K562 (cell line): ENCODE measurements around the gene TFPT. TPM values are rescaled to one million over a fixed set of nuclear protein-coding genes. Genes with fewer than 3 reads are reported as not detected.

Experiments
- CCAR2 ChIP-seq: fragments of 200-400 bp; formaldehyde crosslinking; IDR thresholded peaks from 2 replicates; pipeline ENCODE4 v1.6.1; 2017; ENCODE audit warnings: mild to moderate bottlenecking, low read depth, low read length
- CUX1 ChIP-seq: fragments of 200-800 bp; sonication (Bioruptor generic); IDR thresholded peaks from 2 replicates; pipeline ENCODE4 v1.6.1; 2016; ENCODE audit warnings: missing genetic modification characterization, missing compliant biosample characterization
- FOXK2 ChIP-seq, 2 experiments: fragments of 450-650 bp; IDR thresholded peaks in 1 of 2; conservative IDR thresholded peaks in 1 of 2; 2 replicates each; pipeline ENCODE4 v1.6.1; 2016; ENCODE audit warnings: low read depth in 2 of 2, mild to moderate bottlenecking in 1 of 2
- HDAC6 ChIP-seq: IDR thresholded peaks from 2 replicates; pipeline ENCODE4 v1.6.1; 2012; ENCODE audit warnings: low read depth, mild to moderate bottlenecking, control low read depth, inconsistent platforms, low read length, moderate library complexity
- PATZ1 ChIP-seq: fragments of 250-450 bp; sonication (Bioruptor Pico); IDR thresholded peaks from 2 replicates; pipeline ENCODE4 v1.5.0; 2020; ENCODE audit warnings: mild to moderate bottlenecking, borderline replicate concordance
- PPARD ChIP-seq: fragments of 250-450 bp; sonication (Bioruptor Pico); IDR thresholded peaks from 2 replicates; pipeline ENCODE4 v1.8.0; 2022; ENCODE audit warnings: inconsistent platforms, mild to moderate bottlenecking, moderate library complexity
- PURB ChIP-seq: sonication (generic); formaldehyde crosslinking; IDR thresholded peaks from 2 replicates; pipeline ENCODE4 v1.9.0; 2021; ENCODE audit warnings: low read depth, mild to moderate bottlenecking, missing genetic modification reagents
- RB1 ChIP-seq: fragments of 450-650 bp; IDR thresholded peaks from 2 replicates; pipeline ENCODE4 v1.6.1; 2017; ENCODE audit warnings: low read depth, mild to moderate bottlenecking
- RCOR1 ChIP-seq, 2 experiments: IDR thresholded peaks; 2 replicates each; pipeline ENCODE4 v1.6.1; 2012; ENCODE audit warnings: low read depth in 2 of 2, low read length in 2 of 2, borderline replicate concordance in 1 of 2, improper control_type of control experiment in 1 of 2
- SMARCC2 ChIP-seq: fragments of 450-650 bp; IDR thresholded peaks from 2 replicates; pipeline ENCODE4 v1.6.1; 2017; ENCODE audit warnings: antibody characterized with exemption, moderate library complexity, mild to moderate bottlenecking, low read depth
- TEAD1 ChIP-seq, 2 experiments: fragments of 450-650 bp in 1 of 2; sonication (generic) in 1 of 2; formaldehyde crosslinking; IDR thresholded peaks; 2 replicates each; pipeline versions ENCODE4 v1.4.0 to v1.8.0; 2020 to 2022; ENCODE audit warnings: mild to moderate bottlenecking in 2 of 2, missing genetic modification reagents in 1 of 2
- polyA plus RNA-seq, 8 experiments: library from polyadenylated mRNA; depleted of rRNA in 4 of 8; stranded (reverse) in 5 of 8; unstranded in 3 of 8; fragments of >200 nt; fragmentation: Nextera tagmentation in 2 of 8; fragmentation: Illumina TruSeq in 1 of 8; extraction: Ambion mirVana in 2 of 8; extraction: Trizol in 1 of 8; gene quantifications; 2 replicates each; pipeline versions ENCODE4 v1.2.1 to v1.2.3, GENCODE V29; 2011 to 2014; ENCODE audit warnings: inconsistent platforms in 1 of 8, missing spikeins in 1 of 8
- total RNA-seq, 7 experiments: library from RNA; depleted of rRNA in 6 of 7; stranded (reverse); fragments of >200 nt in 6 of 7; fragmentation: Illumina TruSeq in 2 of 7; extraction: Trizol in 2 of 7; gene quantifications; 2 replicates each; pipeline versions ENCODE4 v1.2.1 to v1.2.3, GENCODE V29; 2011 to 2021; ENCODE audit warnings: low replicate concordance in 1 of 7
- TF ChIP-seq, protein P1 (sequence below): IDR thresholded peaks from 3 replicates; pipeline ENCODE4 v1.6.1; 2011; ENCODE audit warnings: borderline replicate concordance, mild to moderate bottlenecking; ENCODE audit not compliant: insufficient read length, insufficient read depth
- TF ChIP-seq, protein P2 (sequence below), 2 experiments: fragments of 450-650 bp in 1 of 2; sonication (generic) in 1 of 2; formaldehyde crosslinking; conservative IDR thresholded peaks; 2 replicates each; pipeline versions ENCODE4 v1.4.0 to v1.8.1; 2020 to 2022; ENCODE audit warnings: mild to moderate bottlenecking in 1 of 2, missing genetic modification reagents in 1 of 2

Gene TFPT
- total and polyA plus RNA-seq, 9 of the 15 experiments (the other 6 are each of a cell fraction or from before 2014, with no cell fraction given) = 0.72 to 16.4 (median 9.2) TPM

DNA sequence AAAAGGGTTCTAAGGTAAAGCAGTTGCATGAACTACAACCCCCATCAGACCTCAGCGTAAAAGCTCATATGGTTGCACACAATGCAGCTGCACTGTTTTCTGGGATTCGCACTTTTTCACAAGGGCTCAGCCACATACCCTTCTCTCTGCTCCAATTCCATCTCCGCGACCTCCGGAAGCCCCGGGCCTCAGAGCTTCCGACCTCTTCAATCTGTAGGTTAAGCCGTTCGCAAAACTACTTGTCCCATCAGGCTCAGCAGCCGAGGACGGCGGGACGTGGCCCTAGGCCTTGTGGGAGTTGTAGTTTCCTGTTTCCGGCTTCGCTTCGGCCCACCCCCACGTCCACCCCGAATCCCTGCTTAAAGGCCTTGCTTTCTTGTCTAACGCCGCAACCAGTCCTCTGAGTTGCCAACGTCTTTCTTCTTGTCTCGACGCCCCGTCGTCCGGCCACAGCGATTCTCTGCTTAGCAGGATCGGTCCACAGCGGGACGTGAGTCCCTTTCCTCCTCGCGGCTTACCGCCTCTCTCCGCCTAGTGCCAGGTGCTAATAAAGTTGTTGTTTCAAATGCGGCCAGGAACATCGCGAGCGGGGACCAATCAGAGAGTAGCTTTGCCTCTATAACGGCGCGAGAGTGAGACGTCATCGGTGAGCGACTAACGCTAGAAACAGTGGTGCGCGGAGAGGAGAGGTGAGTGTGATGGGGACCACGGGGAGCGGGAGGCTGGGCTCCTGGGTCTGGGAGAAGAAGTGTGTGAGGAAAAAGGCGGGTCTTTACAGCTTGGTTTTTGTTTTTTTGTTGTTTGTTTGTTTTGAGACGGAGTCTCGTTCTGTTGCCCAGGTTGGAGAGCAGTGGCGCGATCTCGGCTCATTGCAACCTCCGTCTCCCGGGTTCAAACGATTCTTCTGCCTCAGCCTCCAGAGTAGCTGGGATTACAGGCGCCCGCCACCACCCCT lies at the start of gene TFPT, which contains the start of gene PRPF31 (continued):
- TF ChIP-seq RCOR1 (IDR thresholded peaks at IDR 0.05; ENCODE audit: borderline replicate concordance in 1 of 2, low read depth in 2 of 2, low read length in 2 of 2) (peak; percentile 7 to 44; a peak in 1 of 4 replicates), HDAC6 (no peak), CUX1 (no peak), PURB (CRISPR knock-in tag) (no peak), TEAD1 (CRISPR knock-in tag; IDR thresholded peaks at IDR 0.05) (peak; percentile 29 to 34; a peak in 2 of 4 replicates), PATZ1 (no peak), FOXK2 (conservative IDR thresholded peaks at IDR 0.05 in 1 of 2, IDR thresholded peaks at IDR 0.05 in 1 of 2; ENCODE audit: low read depth in 2 of 2) (peak; percentile 91 to 98), PPARD (CRISPR knock-in tag) (no peak), RB1 (peak; percentile 81; the same call in 1 of the 2 replicates), SMARCC2 (no peak), CCAR2 (no peak)
- TF ChIP-seq, protein P1, sequence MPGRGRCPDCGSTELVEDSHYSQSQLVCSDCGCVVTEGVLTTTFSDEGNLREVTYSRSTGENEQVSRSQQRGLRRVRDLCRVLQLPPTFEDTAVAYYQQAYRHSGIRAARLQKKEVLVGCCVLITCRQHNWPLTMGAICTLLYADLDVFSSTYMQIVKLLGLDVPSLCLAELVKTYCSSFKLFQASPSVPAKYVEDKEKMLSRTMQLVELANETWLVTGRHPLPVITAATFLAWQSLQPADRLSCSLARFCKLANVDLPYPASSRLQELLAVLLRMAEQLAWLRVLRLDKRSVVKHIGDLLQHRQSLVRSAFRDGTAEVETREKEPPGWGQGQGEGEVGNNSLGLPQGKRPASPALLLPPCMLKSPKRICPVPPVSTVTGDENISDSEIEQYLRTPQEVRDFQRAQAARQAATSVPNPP = no peak
- TF ChIP-seq, protein P2, sequence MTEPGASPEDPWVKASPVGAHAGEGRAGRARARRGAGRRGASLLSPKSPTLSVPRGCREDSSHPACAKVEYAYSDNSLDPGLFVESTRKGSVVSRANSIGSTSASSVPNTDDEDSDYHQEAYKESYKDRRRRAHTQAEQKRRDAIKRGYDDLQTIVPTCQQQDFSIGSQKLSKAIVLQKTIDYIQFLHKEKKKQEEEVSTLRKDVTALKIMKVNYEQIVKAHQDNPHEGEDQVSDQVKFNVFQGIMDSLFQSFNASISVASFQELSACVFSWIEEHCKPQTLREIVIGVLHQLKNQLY (CRISPR knock-in tag; conservative IDR thresholded peaks at IDR 0.05) = no peak
